HEK293 (cell line): ENCODE data around the gene ZNF485.

ENCODE experiments used
- CTCF ChIA-PET: fragments of 350-600 bp; formaldehyde crosslinking; extraction: SDS; loops from one replicate; lab custom pipeline; 2021; ENCODE audit warnings: antibody characterized with exemption; lab: Yijun Ruan, JAX
- POLR2A ChIA-PET: fragments of 300-600 bp; formaldehyde crosslinking; extraction: SDS; loops from one replicate; lab custom pipeline; 2020; ENCODE audit warnings: antibody characterized with exemption, inconsistent platforms; lab: Yijun Ruan, JAX
- H3K27ac ChIP-seq: fragments of 200-500 bp; sonication (Bioruptor generic); 2 replicates; pipeline ENCODE4 v1.5.1; 2014; ENCODE audit warnings: low read depth, low read length, control low read depth, inconsistent platforms; ENCODE audit errors: extremely low read depth
- H3K36me3 ChIP-seq, 2 experiments: fragments of 200-500 bp in 1 of 2; sonication (Bioruptor generic) in 1 of 2; 1 replicate in 1 of 2; 2 replicates in 1 of 2; pipeline ENCODE4 v1.5.1; 2014 to 2017; ENCODE audit warnings: inconsistent platforms in 2 of 2, low read length in 2 of 2; ENCODE audit not compliant: control insufficient read depth in 2 of 2, insufficient read depth in 1 of 2
- H3K4me1 ChIP-seq: fragments of 200-500 bp; sonication (Bioruptor generic); 2 replicates; pipeline ENCODE4 v1.5.1; 2014; ENCODE audit warnings: mild to moderate bottlenecking, low read length, inconsistent platforms; ENCODE audit not compliant: control insufficient read depth, insufficient read depth
- H3K4me3 ChIP-seq: 2 replicates; pipeline ENCODE4 v1.5.1; 2011; ENCODE audit warnings: low read depth, mild to moderate bottlenecking, control low read depth, low read length, moderate library complexity
- H3K9me3 ChIP-seq: fragments of 200-500 bp; sonication (Bioruptor generic); 2 replicates; pipeline ENCODE4 v1.5.1; 2014; ENCODE audit warnings: low read depth, low read length, inconsistent platforms; ENCODE audit not compliant: control insufficient read depth, insufficient read depth
- GFI1B ChIP-seq: fragments of 450-650 bp; formaldehyde crosslinking; IDR thresholded peaks from 2 replicates; pipeline ENCODE4 v1.5.1; 2016; ENCODE audit warnings: missing biosample characterization, missing genetic modification characterization
- GLI2 ChIP-seq: fragments of 450-650 bp; formaldehyde crosslinking; IDR thresholded peaks from 2 replicates; pipeline ENCODE4; 2017; ENCODE audit warnings: missing biosample characterization, missing genetic modification characterization, low read depth, borderline replicate concordance
- GLI4 ChIP-seq: fragments of 450-650 bp; formaldehyde crosslinking; IDR thresholded peaks from 2 replicates; pipeline ENCODE4 v1.5.1; 2016; ENCODE audit warnings: missing biosample characterization, missing genetic modification characterization
- GLIS2 ChIP-seq: fragments of 450-650 bp; formaldehyde crosslinking; IDR thresholded peaks from 2 replicates; pipeline ENCODE4 v1.5.1; 2016; ENCODE audit warnings: missing biosample characterization, missing genetic modification characterization
- KLF8 ChIP-seq: fragments of 450-650 bp; formaldehyde crosslinking; IDR thresholded peaks from 2 replicates; pipeline ENCODE4 v1.5.1; 2016; ENCODE audit warnings: missing biosample characterization, missing genetic modification characterization
- SP7 ChIP-seq: fragments of 450-650 bp; formaldehyde crosslinking; IDR thresholded peaks from 2 replicates; pipeline ENCODE4 v1.5.1; 2016; ENCODE audit warnings: missing biosample characterization, missing genetic modification characterization
- ZBTB10 ChIP-seq: fragments of 450-650 bp; formaldehyde crosslinking; IDR thresholded peaks from 2 replicates; pipeline ENCODE4 v1.5.1; 2016; ENCODE audit warnings: missing biosample characterization, missing genetic modification characterization
- ZBTB20 ChIP-seq: fragments of 450-650 bp; formaldehyde crosslinking; IDR thresholded peaks from 2 replicates; pipeline ENCODE4 v1.5.1; 2016; ENCODE audit warnings: missing biosample characterization, missing genetic modification characterization
- ZBTB48 ChIP-seq: fragments of 450-650 bp; formaldehyde crosslinking; IDR thresholded peaks from 2 replicates; pipeline ENCODE4 v1.5.1; 2016; ENCODE audit warnings: missing biosample characterization, missing genetic modification characterization
- ZFP69B ChIP-seq: fragments of 450-650 bp; formaldehyde crosslinking; IDR thresholded peaks from 2 replicates; pipeline ENCODE4 v1.5.1; 2016; ENCODE audit warnings: missing biosample characterization, missing genetic modification characterization
- ZNF132 ChIP-seq: fragments of 450-650 bp; formaldehyde crosslinking; IDR thresholded peaks from 2 replicates; pipeline ENCODE4 v1.5.1; 2017; ENCODE audit warnings: missing biosample characterization, missing genetic modification characterization, borderline replicate concordance
- ZNF140 ChIP-seq: fragments of 450-650 bp; formaldehyde crosslinking; IDR thresholded peaks from 2 replicates; pipeline ENCODE4 v1.5.1; 2016; ENCODE audit warnings: missing biosample characterization, missing genetic modification characterization
- ZNF19 ChIP-seq: fragments of 450-650 bp; formaldehyde crosslinking; IDR thresholded peaks from 2 replicates; pipeline ENCODE4; 2016; ENCODE audit warnings: missing biosample characterization, missing genetic modification characterization, low read depth
- ZNF2 ChIP-seq: fragments of 450-650 bp; formaldehyde crosslinking; IDR thresholded peaks from 2 replicates; pipeline ENCODE4 v1.5.1; 2016; ENCODE audit warnings: missing biosample characterization, missing genetic modification characterization
- ZNF221 ChIP-seq: fragments of 450-650 bp; formaldehyde crosslinking; IDR thresholded peaks from 2 replicates; pipeline ENCODE4 v1.5.1; 2017; ENCODE audit warnings: missing biosample characterization, missing genetic modification characterization, borderline replicate concordance
- ZNF24 ChIP-seq: fragments of 450-650 bp; formaldehyde crosslinking; IDR thresholded peaks from 2 replicates; pipeline ENCODE4 v1.5.1; 2016; ENCODE audit warnings: missing biosample characterization, missing genetic modification characterization
- ZNF366 ChIP-seq: fragments of 450-650 bp; formaldehyde crosslinking; conservative IDR thresholded peaks from 2 replicates; pipeline ENCODE4 v1.5.1; 2016; ENCODE audit warnings: missing biosample characterization, missing genetic modification characterization
- ZNF518A ChIP-seq: fragments of 450-650 bp; formaldehyde crosslinking; conservative IDR thresholded peaks from 2 replicates; pipeline ENCODE4 v1.5.1; 2016; ENCODE audit warnings: low read depth, missing biosample characterization, missing genetic modification characterization
- ZNF544 ChIP-seq: fragments of 450-650 bp; formaldehyde crosslinking; IDR thresholded peaks from 2 replicates; pipeline ENCODE4 v1.5.0; 2017; ENCODE audit warnings: missing biosample characterization, missing genetic modification characterization
- ZNF830 ChIP-seq: fragments of 450-650 bp; IDR thresholded peaks from 2 replicates; pipeline ENCODE4 v1.5.0; 2018; ENCODE audit warnings: missing biosample characterization, missing genetic modification characterization, low read depth, mild to moderate bottlenecking, moderate library complexity
- ZXDB ChIP-seq: fragments of 450-650 bp; formaldehyde crosslinking; IDR thresholded peaks from 2 replicates; pipeline ENCODE4 v1.5.1; 2016; ENCODE audit warnings: missing biosample characterization, missing genetic modification characterization
- TF ChIP-seq, protein P1 (sequence below): fragments of 450-650 bp; formaldehyde crosslinking; IDR thresholded peaks from 2 replicates; pipeline ENCODE4 v1.5.1; 2016; ENCODE audit warnings: missing biosample characterization, missing genetic modification characterization
- TF ChIP-seq, protein P2 (sequence below): sonication (generic); formaldehyde crosslinking; IDR thresholded peaks from 2 replicates; pipeline ENCODE4 v1.8.1; 2022; ENCODE audit warnings: mild to moderate bottlenecking, moderate library complexity, missing genetic modification reagents

Gene ZNF485

DNA sequence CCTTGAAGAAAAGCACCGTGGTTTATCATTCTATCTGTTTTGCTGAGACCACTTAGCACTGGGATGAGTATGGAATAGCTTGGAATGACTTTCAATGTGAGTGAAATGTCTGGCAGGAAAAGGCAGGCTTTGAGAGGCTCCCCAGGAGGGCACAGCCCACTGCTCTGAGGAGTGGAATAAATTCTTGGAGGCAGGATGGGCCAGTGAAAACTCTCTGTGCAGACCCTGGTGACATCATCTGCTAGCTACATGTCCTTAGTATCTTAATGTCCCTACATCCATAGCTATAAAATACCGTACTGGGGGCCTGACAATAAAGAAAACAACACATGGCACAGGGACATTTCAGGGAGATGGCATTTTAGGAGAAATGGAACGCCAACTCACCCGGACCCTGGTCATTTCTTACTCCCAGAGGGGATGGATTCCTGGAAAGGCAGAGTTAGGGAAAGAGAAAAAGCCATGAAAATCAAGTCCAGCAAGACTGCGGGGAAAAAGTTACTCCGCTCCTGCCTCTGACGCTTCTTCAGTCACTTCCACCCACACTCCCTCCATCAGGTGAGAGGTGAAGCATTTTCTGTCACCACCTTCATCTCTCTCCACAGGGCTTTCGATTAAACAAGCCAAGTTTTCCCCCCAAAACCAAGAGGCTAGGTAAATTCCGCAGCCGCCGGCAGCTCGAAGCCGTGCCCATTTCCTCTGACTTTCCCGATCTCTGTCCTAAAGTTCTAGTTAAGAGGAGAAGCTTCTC is 32.8 kb upstream of the ZNF485 start:
- ChIA-PET POLR2A (no interaction called here), CTCF (no interaction called here)
- TF ChIP-seq ZNF24 (tag by site-specific recombination) (no peak), ZNF366 (tag by site-specific recombination) (peak; percentile 32; the same call in 1 of the 2 replicates)
- H3K9me3 ChIP-seq = no peaks in the 10 kb centered on the region
- H3K4me3 ChIP-seq = no peak overlapping the region; the same call in 1 of the 2 replicates
- H3K27ac ChIP-seq = no peak overlapping the region; the same call in 1 of the 2 replicates
- H3K36me3 ChIP-seq = peaks cover 5 to 38% of the 10 kb centered on the region in 2 experiments; a peak in 2 of 3 replicates
- H3K4me1 ChIP-seq = no peaks in the 10 kb centered on the region

GRCh38 chr10:43574001-43574892 is 32.0 kb upstream of the ZNF485 start, which contains the start of gene ZNF239:
Gene ZNF239, minus strand, starts transcription at chr10:43574616. Its CDS starts 16,537 bp downstream, at chr10:43558079.
- no peaks in the 10 kb centered on the region for H3K9me3 ChIP-seq
- peak within 1 kb of the TSS; percentile 53 for H3K4me3 ChIP-seq
- H3K36me3 ChIP-seq = peaks cover 4 to 30% of the 10 kb centered on the region in 2 experiments; a peak in 2 of 3 replicates
- no peaks in the 10 kb centered on the region for H3K4me1 ChIP-seq
- ChIA-PET POLR2A (no interaction called here), CTCF (no interaction called here)
- peak within 1 kb of the TSS; percentile 59; the same call in 1 of the 2 replicates for H3K27ac ChIP-seq
- TF ChIP-seq ZXDB (tag by site-specific recombination) (peak; percentile 99), GFI1B (no peak), ZNF132 (tag by site-specific recombination) (no peak), KLF8 (tag by site-specific recombination) (peak; percentile 89), ZNF140 (tag by site-specific recombination) (no peak), GLIS2 (tag by site-specific recombination) (peak; percentile 93), ZNF2 (tag by site-specific recombination) (no peak), ZNF518A (tag by site-specific recombination) (peak; percentile 65), ZBTB48 (tag by site-specific recombination) (peak; percentile 75), ZBTB20 (peak; percentile 92), SP7 (tag by site-specific recombination) (peak; percentile 56; the same call in 1 of the 2 replicates), ZBTB10 (tag by site-specific recombination) (no peak), GLI2 (tag by site-specific recombination) (no peak), ZNF544 (tag by site-specific recombination) (no peak), ZNF19 (tag by site-specific recombination) (no peak), ZNF830 (tag by site-specific recombination) (no peak), ZNF221 (tag by site-specific recombination) (no peak), ZFP69B (tag by site-specific recombination) (0 out of 2 replicates have a peak, but pooled peaks have one; percentile 18), GLI4 (tag by site-specific recombination) (no peak)
- TF ChIP-seq, protein P1, sequence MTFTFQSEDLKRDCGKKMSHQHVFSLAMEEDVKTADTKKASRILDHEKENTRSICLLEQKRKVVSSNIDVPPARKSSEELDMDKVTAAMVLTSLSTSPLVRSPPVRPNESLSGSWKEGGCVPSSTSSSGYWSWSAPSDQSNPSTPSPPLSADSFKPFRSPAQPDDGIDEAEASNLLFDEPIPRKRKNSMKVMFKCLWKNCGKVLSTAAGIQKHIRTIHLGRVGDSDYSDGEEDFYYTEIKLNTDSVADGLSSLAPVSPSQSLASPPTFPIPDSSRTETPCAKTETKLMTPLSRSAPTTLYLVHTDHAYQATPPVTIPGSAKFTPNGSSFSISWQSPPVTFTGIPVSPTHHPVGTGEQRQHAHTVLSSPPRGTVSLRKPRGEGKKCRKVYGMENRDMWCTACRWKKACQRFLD (tag by site-specific recombination) = no peak
- TF ChIP-seq, protein P2, sequence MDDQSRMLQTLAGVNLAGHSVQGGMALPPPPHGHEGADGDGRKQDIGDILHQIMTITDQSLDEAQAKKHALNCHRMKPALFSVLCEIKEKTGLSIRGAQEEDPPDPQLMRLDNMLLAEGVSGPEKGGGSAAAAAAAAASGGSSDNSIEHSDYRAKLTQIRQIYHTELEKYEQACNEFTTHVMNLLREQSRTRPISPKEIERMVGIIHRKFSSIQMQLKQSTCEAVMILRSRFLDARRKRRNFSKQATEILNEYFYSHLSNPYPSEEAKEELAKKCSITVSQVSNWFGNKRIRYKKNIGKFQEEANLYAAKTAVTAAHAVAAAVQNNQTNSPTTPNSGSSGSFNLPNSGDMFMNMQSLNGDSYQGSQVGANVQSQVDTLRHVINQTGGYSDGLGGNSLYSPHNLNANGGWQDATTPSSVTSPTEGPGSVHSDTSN (CRISPR knock-in tag) = 0 out of 2 replicates have a peak, but pooled peaks have one; percentile 68
